Body of pancreas (tissue), 4 donors: Measurements from ENCODE around the gene KRTAP5-3.
"Not testable (repeated sequence)": the region's sequence is repeated elsewhere in the genome, so short reads cannot be mapped to it uniquely, and the experiment has no call there.

ENCODE experiments used
- POLR2A ChIP-seq, 3 donors: fragments of 450-650 bp; IDR thresholded peaks; one replicate each; pipeline ENCODE4 v1.6.1; 2016; ENCODE audit warnings: antibody characterized with exemption in 3 of 3, mild to moderate bottlenecking in 2 of 3
- TF ChIP-seq, protein P1 (sequence below), 7 experiments: fragments of 450-650 bp in 4 of 7; fragments of 200-600 bp in 3 of 7; sonication (generic) in 3 of 7; IDR thresholded peaks; one replicate each; pipeline ENCODE4 v1.5.1; 2016 to 2019; ENCODE audit warnings: antibody characterized with exemption in 7 of 7

GRCh38 chr11:1601663-1602062 lies 6.6 kb downstream of the KRTAP5-3 start:
- TF ChIP-seq, protein P1, sequence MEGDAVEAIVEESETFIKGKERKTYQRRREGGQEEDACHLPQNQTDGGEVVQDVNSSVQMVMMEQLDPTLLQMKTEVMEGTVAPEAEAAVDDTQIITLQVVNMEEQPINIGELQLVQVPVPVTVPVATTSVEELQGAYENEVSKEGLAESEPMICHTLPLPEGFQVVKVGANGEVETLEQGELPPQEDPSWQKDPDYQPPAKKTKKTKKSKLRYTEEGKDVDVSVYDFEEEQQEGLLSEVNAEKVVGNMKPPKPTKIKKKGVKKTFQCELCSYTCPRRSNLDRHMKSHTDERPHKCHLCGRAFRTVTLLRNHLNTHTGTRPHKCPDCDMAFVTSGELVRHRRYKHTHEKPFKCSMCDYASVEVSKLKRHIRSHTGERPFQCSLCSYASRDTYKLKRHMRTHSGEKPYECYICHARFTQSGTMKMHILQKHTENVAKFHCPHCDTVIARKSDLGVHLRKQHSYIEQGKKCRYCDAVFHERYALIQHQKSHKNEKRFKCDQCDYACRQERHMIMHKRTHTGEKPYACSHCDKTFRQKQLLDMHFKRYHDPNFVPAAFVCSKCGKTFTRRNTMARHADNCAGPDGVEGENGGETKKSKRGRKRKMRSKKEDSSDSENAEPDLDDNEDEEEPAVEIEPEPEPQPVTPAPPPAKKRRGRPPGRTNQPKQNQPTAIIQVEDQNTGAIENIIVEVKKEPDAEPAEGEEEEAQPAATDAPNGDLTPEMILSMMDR (IDR thresholded peaks at IDR 0.05): not testable (repeated sequence)
- not testable (repeated sequence) for TF ChIP-seq POLR2A (IDR thresholded peaks at IDR 0.05)
